ENCODE measurements around the gene SPATA22. TPM values are rescaled to one million over a fixed set of nuclear protein-coding genes. Genes with fewer than 3 reads are reported as not detected.
"Not testable (repeated sequence)": the region's sequence is repeated elsewhere in the genome, so short reads cannot be mapped to it uniquely, and the experiment has no call there.

SPATA22 gene
- total and polyA plus RNA-seq, 12 donors: 0.09 to 3.1 (median 0.37) TPM; not detected in 2

DNA sequence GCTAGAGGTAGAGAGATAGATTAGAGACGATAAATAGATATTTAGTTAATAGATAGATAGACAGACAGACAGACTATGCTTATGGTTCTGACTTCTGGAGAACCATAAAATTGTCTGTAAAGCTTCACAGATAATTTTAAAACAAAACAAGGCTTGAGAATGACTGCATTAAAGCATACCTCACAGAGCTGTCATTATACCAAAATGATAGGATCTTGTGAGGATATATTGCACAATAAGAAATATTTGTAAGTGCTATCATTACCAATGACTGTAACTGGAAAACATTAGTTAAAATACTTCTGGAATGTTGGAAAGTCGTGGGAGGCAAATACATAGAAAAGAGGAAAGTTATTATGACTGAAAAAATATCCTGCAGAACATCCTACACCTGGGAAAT, 69.8 kb downstream of the SPATA22 start:
- ATAC-seq: no peak
- intact Hi-C loops (cut with DNase I): no loop called here
- WGBS, 2 donors: 44 to 51% methylated on average over 2 of the region's 2 CpGs

DNA sequence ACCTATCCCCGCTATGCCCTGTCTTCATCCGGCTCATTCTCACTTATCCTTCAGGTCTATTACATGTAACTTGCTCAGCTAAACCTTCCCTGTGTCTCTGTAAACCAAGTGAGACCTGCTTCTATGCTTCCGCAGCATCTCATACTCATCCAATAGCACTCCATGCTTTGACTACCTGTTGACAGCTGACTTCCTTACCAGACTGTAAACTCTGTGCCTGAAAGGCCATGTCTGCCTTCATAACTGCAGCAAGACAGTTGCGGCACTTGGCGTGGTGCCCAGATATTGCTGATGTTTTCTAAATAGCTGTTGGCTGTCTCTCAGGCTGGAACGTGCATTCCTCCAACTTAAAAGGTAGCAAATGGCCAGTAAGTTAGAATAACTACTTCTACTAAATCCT, 71.6 kb downstream of the SPATA22 start:
- no peaks in the 10 kb centered on the region for H3K36me3 ChIP-seq
- TF ChIP-seq, protein P1, sequence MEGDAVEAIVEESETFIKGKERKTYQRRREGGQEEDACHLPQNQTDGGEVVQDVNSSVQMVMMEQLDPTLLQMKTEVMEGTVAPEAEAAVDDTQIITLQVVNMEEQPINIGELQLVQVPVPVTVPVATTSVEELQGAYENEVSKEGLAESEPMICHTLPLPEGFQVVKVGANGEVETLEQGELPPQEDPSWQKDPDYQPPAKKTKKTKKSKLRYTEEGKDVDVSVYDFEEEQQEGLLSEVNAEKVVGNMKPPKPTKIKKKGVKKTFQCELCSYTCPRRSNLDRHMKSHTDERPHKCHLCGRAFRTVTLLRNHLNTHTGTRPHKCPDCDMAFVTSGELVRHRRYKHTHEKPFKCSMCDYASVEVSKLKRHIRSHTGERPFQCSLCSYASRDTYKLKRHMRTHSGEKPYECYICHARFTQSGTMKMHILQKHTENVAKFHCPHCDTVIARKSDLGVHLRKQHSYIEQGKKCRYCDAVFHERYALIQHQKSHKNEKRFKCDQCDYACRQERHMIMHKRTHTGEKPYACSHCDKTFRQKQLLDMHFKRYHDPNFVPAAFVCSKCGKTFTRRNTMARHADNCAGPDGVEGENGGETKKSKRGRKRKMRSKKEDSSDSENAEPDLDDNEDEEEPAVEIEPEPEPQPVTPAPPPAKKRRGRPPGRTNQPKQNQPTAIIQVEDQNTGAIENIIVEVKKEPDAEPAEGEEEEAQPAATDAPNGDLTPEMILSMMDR (IDR thresholded peaks at IDR 0.05): no peak
- WGBS, 2 donors: 38% methylated on average over 6 of the region's 6 CpGs
- no peak overlapping the region for H3K4me3 ChIP-seq
- H3K4me1 ChIP-seq: no peaks in the 10 kb centered on the region
- intact Hi-C loops (cut with DNase I): no loop called here
- H3K27ac ChIP-seq: no peak overlapping the region
- DNase-seq (no peak), ATAC-seq (no peak)
- peaks cover 0 to 8% (median 0%) of the 10 kb centered on the region in 11 donors for H3K9me3 ChIP-seq
- peaks cover 0 to 14% (median 0%) of the 10 kb centered on the region in 7 donors for H3K27me3 ChIP-seq

More for the DNA sequence above, 69.8 kb downstream of the SPATA22 start:
- Histone ChIP-seq H3K36me3 (no peaks in the 10 kb centered on the region), H3K27ac (no peak overlapping the region), H3K4me1 (no peaks in the 10 kb centered on the region), H3K4me3 (no peak overlapping the region), H3K27me3 (no peaks in the 10 kb centered on the region), H3K9me3 (peaks cover 0 to 26% (median 2%) of the 10 kb centered on the region in 11 donors)
- DNase-seq: no peak
- TF ChIP-seq, protein P1 (IDR thresholded peaks at IDR 0.05): no peak

DNA sequence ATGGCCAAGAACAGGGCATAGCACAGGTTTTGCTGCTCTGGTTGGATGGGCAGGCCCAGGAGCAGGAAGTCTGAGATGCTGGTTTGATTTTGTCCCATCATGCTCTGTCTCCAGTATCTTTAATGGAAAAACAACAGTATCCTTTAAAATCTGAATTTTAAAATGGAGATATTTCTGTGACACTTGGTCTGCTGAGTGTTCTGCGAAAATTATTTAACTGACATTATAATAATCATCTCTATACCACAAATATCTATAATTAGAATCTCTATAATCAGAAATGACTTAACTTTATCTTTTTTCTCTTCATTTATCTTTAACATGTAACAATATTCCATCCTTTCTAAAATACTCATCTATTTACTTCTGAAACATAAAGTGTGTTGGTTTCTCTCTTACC, 73.3 kb downstream of the SPATA22 start, which contains the start of gene OR1E1:
TSS of gene OR1E1 (minus strand) at position 101 of the 400 bp plus-strand sequence. CDS start at position 101, 0 bp downstream.
- DNase-seq (no peak), ATAC-seq (no peak)
- Histone ChIP-seq H3K4me3 (no peak within 1 kb of the TSS), H3K27me3 (peaks cover 0 to 22% (median 0%) of the 10 kb centered on the region in 7 donors), H3K9me3 (no peaks in the 10 kb centered on the region), H3K27ac (no peak within 1 kb of the TSS), H3K36me3 (no peaks in the 10 kb centered on the region), H3K4me1 (no peaks in the 10 kb centered on the region)
- intact Hi-C loops (cut with DNase I): no loop called here
- TF ChIP-seq, protein P1 (IDR thresholded peaks at IDR 0.05): no peak
- 80 to 89% methylated on average over 1 of the region's 1 CpG for WGBS, 2 donors

DNA sequence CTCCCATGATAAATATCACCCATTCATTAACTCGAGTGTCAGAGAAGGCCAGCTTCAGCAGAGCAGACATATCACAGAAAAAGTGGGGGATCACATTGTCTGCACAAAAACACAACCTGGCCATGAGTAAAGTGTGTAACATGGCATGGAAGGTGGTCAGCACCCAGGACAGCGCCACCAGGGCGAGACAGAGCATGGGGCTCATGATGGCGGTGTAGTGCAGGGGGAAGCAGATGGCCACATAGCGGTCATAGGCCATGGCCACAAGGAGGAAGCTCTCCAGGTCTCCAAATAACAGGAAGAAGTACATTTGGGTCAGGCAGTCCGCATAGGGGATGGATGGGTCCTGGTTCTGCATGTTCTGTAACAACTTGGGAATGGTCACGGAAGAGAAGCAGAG, 73.8 kb downstream of the SPATA22 start:
- H3K27me3 ChIP-seq: peaks cover 0 to 22% (median 0%) of the 10 kb centered on the region in 7 donors
- H3K9me3 ChIP-seq; H3K4me3 ChIP-seq; DNase-seq; H3K4me1 ChIP-seq; H3K27ac ChIP-seq; H3K36me3 ChIP-seq; ATAC-seq; intact Hi-C loops (cut with DNase I): not testable (repeated sequence)
- 41 to 47% methylated on average over 7 of the region's 7 CpGs for WGBS, 2 donors

Other genes with a start within 250 kb of the SPATA22 start
- gene OR3A1, start 173.5 kb downstream of the SPATA22 start, total RNA-seq: not detected
- not detected for gene OR3A1, start 173.5 kb downstream of the SPATA22 start, polyA plus RNA-seq
- 1 to 10 TPM in 1 of 10 donors, under 1 TPM in 2, not detected in 7; 0.13 to 2.3 (median 0.28) TPM for gene OR3A2, start 85.5 kb downstream of the SPATA22 start, total RNA-seq
- not detected for gene OR3A2, start 85.5 kb downstream of the SPATA22 start, polyA plus RNA-seq
- gene OR1E1, start 73.4 kb downstream of the SPATA22 start, total RNA-seq: under 1 TPM in 1 of 10 donors, not detected in 9; 0.32 TPM
- not detected for gene OR1E1, start 73.4 kb downstream of the SPATA22 start, polyA plus RNA-seq
- gene OR3A3, start 60.4 kb downstream of the SPATA22 start, total RNA-seq: not detected
- gene OR3A3, start 60.4 kb downstream of the SPATA22 start, polyA plus RNA-seq: not detected
- gene OR1E2, start 38.0 kb downstream of the SPATA22 start, total RNA-seq: under 1 TPM in 1 of 10 donors, not detected in 9; 0.43 TPM
- gene OR1E2, start 38.0 kb downstream of the SPATA22 start, polyA plus RNA-seq: not detected
- gene ASPA, start 4.2 kb upstream of the SPATA22 start, total RNA-seq: 1 to 10 TPM in 9 of 10 donors, under 1 TPM in 1; 0.34 to 2.9 (median 1.5) TPM
- gene ASPA, start 4.2 kb upstream of the SPATA22 start, polyA plus RNA-seq: 1 to 10 TPM in 1 of 2 donors, under 1 TPM in 1; 0.26 to 1.8 TPM
- 1 to 10 TPM in 5 of 10 donors, under 1 TPM in 5; 0.17 to 1.8 (median 1.1) TPM for gene TRPV3, start 86.0 kb upstream of the SPATA22 start, total RNA-seq
- gene TRPV3, start 86.0 kb upstream of the SPATA22 start, polyA plus RNA-seq: 1 to 10 TPM in 1 of 2 donors, under 1 TPM in 1; 0.19 to 2.8 TPM
- 1 to 10 TPM; 2.2 to 6.5 (median 3.7) TPM for gene TRPV1, start 137.6 kb upstream of the SPATA22 start, total RNA-seq
- gene TRPV1, start 137.6 kb upstream of the SPATA22 start, polyA plus RNA-seq: 10 to 100 TPM in 1 of 2 donors, 1 to 10 TPM in 1; 2.1 to 12.5 TPM
- gene SHPK, start 164.4 kb upstream of the SPATA22 start, total RNA-seq: 1 to 10 TPM; 2.6 to 5.8 (median 4.2) TPM
- gene SHPK, start 164.4 kb upstream of the SPATA22 start, polyA plus RNA-seq: 1 to 10 TPM; 2.3 to 7.6 TPM
- 10 to 100 TPM in 1 of 10 donors, 1 to 10 TPM in 9; 5.2 to 11.8 (median 8.0) TPM for gene CTNS, start 164.9 kb upstream of the SPATA22 start, total RNA-seq
- 1 to 10 TPM; 7.5 to 7.6 TPM for gene CTNS, start 164.9 kb upstream of the SPATA22 start, polyA plus RNA-seq
- gene TAX1BP3, start 196.8 kb upstream of the SPATA22 start, total RNA-seq: 100 to 1,000 TPM; 147 to 206 (median 176) TPM
- gene TAX1BP3, start 196.8 kb upstream of the SPATA22 start, polyA plus RNA-seq: 100 to 1,000 TPM; 134 to 149 TPM
- gene EMC6, start 197.0 kb upstream of the SPATA22 start, total RNA-seq: 10 to 100 TPM; 46.0 to 75.0 (median 52.7) TPM
- 100 to 1,000 TPM in 1 of 2 donors, 10 to 100 TPM in 1; 80.5 to 203 TPM for gene EMC6, start 197.0 kb upstream of the SPATA22 start, polyA plus RNA-seq
- gene P2RX5, start 224.3 kb upstream of the SPATA22 start, total RNA-seq: 10 to 100 TPM in 7 of 10 donors, 1 to 10 TPM in 3; 6.0 to 24.5 (median 11.9) TPM
- gene P2RX5, start 224.3 kb upstream of the SPATA22 start, polyA plus RNA-seq: 10 to 100 TPM; 12.4 to 56.6 TPM